ENCODE data around the gene DHRS1.

Gene DHRS1

GRCh38 chr14:24309538-24310264, 10.1 kb upstream of the DHRS1 start, which contains the start of gene LTB4R2:
Gene LTB4R2 (plus strand): TSS chr14:24310140. CDS start chr14:24310665, 525 bp downstream.
- no peak for DNase-seq (ENCODE audit: low spot score)

- DNase-seq (ENCODE audit: low spot score) = no peak
These were observed 9.0 kb upstream of the DHRS1 start for GRCh38 chr14:24308342-24309124.

- peak; percentile 41 for DNase-seq (ENCODE audit: low spot score)
These were observed 8.2 kb upstream of the DHRS1 start, which contains the start of gene CIDEB for GRCh38 chr14:24307575-24308341. Gene CIDEB (minus strand): TSS chr14:24307977. CDS start chr14:24307858, 119 bp downstream.

GRCh38 chr14:24307156-24307574, 7.6 kb upstream of the DHRS1 start:
- DNase-seq (ENCODE audit: low spot score) = no peak

- DNase-seq (ENCODE audit: low spot score) = no peak
These were observed 4.4 kb upstream of the DHRS1 start for GRCh38 chr14:24304019-24304387.

GRCh38 chr14:24300326-24300980, 873 bp upstream of the DHRS1 start:
- no peak for DNase-seq (ENCODE audit: low spot score)

GRCh38 chr14:24298892-24299254, 707 bp downstream of the DHRS1 start:
- DNase-seq (ENCODE audit: low spot score) = peak; percentile 52

- DNase-seq (ENCODE audit: low spot score) = peak; percentile 64
These were observed 2.2 kb downstream of the DHRS1 start for GRCh38 chr14:24297190-24297964.

- DNase-seq (ENCODE audit: low spot score) = peak; percentile 71
These were observed 3.0 kb downstream of the DHRS1 start for GRCh38 chr14:24296341-24297157.

- no peak for DNase-seq (ENCODE audit: low spot score)
These were observed 6.1 kb downstream of the DHRS1 start for GRCh38 chr14:24293525-24293924.

GRCh38 chr14:24292118-24292807, 7.3 kb downstream of the DHRS1 start:
- DNase-seq (ENCODE audit: low spot score) = no peak

- no peak for DNase-seq (ENCODE audit: low spot score)
These were observed 8.0 kb downstream of the DHRS1 start for GRCh38 chr14:24291446-24292117.

- no peak for DNase-seq (ENCODE audit: low spot score)
These were observed 8.8 kb downstream of the DHRS1 start for GRCh38 chr14:24290746-24291145.

GRCh38 chr14:24289649-24290280, 9.8 kb downstream of the DHRS1 start:
- no peak for DNase-seq (ENCODE audit: low spot score)

GRCh38 chr14:24286996-24287395, 12.6 kb downstream of the DHRS1 start:
- DNase-seq (ENCODE audit: low spot score) = no peak

- no peak for DNase-seq (ENCODE audit: low spot score)
These were observed 14.2 kb downstream of the DHRS1 start for GRCh38 chr14:24285351-24285750.

GRCh38 chr14:24284501-24285035, 15.0 kb downstream of the DHRS1 start:
- no peak for DNase-seq (ENCODE audit: low spot score)

GRCh38 chr14:24283796-24284460, 15.7 kb downstream of the DHRS1 start:
- DNase-seq (ENCODE audit: low spot score) = no peak
